Activated effector memory CD4-positive, alpha-beta T cell treated with Interleukin-2 at 50 U/mL for 16 hours (primary cell): ENCODE measurements around the gene MAN2A2.

ENCODE experiments used
- DNase-seq: peaks from one replicate; pipeline ENCODE4 v3.0.0-alpha.2; 2020

The MAN2A2 gene

DNA sequence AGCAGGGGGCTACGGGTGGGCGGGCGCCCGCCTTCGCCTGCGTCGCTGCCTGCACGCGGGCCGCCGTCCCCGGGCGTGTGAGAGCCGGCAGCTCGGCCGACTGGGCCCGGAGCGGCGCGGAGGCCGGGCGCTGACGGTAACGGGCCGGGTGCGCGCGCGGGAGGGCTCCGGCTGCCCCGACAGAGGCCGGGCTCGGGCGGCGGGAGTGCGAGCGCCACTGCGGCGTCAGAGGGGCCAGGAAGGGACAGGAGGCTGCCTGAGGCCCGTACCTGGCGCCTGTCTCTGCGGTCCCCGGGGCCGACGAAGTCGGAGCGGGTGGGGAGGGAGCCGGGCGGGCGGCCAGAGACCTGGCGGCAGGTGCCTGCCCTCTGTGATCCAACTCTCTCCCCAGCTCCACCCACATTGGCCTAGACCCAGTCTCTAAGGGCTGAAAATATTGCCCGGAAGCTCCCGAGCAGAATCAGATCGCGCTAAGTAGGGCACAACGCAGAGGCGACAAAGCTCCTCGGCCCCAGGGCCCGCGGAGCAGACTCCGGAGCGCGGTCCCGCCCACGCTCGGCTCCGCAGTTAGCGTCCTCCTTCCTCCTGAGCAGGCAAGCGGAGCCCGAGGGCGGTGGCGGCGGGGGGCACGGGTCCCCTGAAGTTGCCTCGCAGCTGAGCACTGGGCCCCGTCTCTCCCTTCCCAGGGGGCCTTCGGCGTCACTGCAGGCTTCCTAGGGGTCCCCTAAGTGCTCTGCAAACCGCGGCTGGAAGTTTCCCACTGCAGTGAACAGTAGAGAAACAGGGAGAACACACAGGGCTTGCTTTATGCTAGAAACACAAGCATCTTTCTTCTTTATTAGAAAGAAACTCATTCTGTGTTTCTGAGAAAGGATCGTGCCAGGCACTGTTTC is at the start of gene MAN2A2:
Gene MAN2A2, plus strand, starts transcription at position 463 of the 893 bp plus-strand sequence. CDS start 906 bp downstream, outside the sequence.
- peak; percentile 65 for DNase-seq

DNA sequence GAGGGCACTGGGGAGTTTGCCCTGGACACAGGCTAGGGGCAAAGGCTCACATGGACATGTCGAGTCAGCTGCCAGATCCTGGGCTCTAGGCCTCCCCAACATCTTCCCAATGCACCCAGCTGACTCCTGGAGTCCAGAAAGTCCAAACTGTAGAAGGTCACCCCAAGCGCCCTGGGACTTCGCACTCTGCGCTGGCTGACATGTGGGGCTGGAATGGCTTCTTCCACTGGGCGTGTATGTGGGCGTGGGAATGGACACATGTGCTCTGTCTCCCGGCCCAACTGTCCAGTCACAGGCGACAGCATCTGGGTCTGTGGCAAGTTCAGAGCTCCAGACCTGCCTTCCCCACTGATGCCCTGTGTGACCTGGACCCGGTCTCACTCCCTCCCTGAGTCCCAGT is 48.0 kb upstream of the MAN2A2 start:
- no peak for DNase-seq

GRCh38 chr15:90857337-90857736 is 45.8 kb upstream of the MAN2A2 start:
- DNase-seq: no peak

GRCh38 chr15:90857883-90858443 is 45.1 kb upstream of the MAN2A2 start:
- DNase-seq: no peak

GRCh38 chr15:90859234-90860131 is 43.6 kb upstream of the MAN2A2 start:
- DNase-seq: no peak

- DNase-seq: no peak
Observed at GRCh38 chr15:90860450-90860849, 42.7 kb upstream of the MAN2A2 start.

DNA sequence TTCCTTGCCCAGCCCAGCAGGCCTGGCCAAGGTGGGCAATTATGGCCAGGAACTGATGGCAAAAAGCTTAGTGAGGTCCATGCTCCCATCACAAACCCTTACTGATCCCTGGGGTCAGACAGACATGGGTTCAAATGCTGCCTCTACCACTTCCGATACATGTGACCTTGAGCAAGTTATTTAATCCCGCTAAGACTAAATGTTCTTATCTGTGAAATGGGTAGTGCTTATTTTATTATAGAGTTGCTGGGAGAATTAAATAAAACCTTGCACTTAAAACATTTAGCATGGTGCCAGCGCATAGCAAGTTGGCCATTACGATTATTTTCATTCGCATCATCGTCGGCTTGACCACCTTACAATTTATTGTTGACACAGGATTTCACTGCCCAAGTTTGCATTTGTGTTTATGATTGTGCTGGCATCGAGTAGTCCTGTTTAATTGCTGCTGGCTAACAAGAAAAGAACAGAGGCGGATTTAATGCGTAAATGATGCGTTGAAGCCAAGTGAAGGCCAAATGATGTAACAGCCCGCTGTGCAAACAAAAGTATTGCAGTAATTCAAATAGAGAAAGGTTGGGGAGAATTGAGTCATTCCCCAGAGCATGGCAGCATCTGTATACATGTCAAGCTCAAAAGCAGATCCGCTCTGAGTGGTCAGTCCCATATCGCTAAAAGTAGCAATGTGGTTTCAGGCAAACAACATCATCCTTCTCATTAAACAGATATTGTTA is 42.0 kb upstream of the MAN2A2 start:
- DNase-seq: no peak

DNA sequence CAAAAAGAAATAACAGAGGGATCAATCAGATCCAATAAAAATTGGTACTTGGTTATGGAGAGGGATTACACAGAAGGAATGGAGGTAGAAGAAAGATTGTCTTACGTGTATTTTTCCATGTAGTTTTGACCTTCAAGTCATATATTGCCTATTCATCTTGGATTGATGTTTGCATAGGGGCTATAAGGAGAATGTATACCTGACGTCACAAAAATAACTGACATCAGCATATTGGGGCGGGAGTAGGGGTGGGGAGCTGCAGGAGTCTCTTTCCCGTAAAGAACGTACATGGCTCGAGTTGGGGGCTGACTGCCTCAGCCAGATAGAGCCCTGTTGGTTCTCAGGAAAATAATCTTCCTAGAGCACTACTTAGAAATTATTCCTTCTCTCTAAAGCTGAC is 40.6 kb upstream of the MAN2A2 start:
- DNase-seq: no peak

- DNase-seq: no peak
Observed at GRCh38 chr15:90862964-90863778, 39.9 kb upstream of the MAN2A2 start.

DNA sequence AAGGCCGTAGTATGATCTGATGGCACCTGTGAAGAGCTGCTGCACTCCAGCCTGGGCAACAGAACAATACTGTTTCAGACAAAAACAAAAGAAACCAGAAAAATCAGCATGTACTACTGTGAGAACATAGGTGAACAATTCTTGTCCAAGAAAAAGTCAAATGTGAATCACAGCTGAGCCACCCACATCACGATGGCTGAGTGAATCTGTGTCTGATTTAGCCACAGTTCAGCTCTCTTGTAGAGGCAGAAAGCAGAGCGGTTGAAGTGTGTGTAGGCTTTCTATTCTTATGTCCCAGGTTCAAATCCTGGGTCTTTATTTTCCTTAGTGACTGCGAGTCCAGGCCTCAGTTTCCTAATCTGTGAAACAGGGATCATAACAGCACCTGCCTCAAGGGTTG is 39.1 kb upstream of the MAN2A2 start:
- no peak for DNase-seq

- no peak for DNase-seq
Observed at GRCh38 chr15:90864507-90864906, 38.6 kb upstream of the MAN2A2 start.

- no peak for DNase-seq
Observed at GRCh38 chr15:90865702-90866101, 37.4 kb upstream of the MAN2A2 start.

- DNase-seq: no peak
Observed at GRCh38 chr15:90866161-90866715, 36.9 kb upstream of the MAN2A2 start.

- DNase-seq: no peak
Observed at GRCh38 chr15:90866800-90867199, 36.3 kb upstream of the MAN2A2 start.

DNA sequence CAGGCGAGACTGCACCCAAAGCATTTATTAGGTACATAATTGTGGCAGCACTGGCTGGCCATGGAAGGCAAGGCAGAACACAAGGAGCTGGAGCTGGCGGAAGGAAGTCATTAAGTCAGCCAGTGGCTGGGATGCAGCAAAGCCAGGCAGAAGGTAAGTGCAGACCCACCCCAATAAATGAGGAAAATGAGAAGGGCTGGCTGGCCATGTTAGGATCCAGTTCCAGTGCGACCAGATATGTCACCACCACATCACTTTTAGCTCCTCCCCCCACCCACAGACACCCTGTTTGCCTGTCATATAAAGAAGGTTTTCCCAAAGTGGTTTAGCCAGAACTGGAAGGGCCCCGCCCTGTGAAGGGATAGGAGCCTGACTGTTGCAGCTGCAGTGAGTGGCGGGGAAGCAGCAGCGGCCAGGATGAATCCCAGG is 34.8 kb upstream of the MAN2A2 start, which contains the start of gene FURIN:
Gene FURIN, plus strand, starts transcription at position 328 of the 429 bp plus-strand sequence. CDS start 7,153 bp downstream, outside the sequence.
- no peak for DNase-seq

- DNase-seq: no peak
Observed at GRCh38 chr15:90869140-90869541, 34.0 kb upstream of the MAN2A2 start.

GRCh38 chr15:90869601-90870353 is 33.3 kb upstream of the MAN2A2 start:
- DNase-seq: no peak

- no peak for DNase-seq
Observed at GRCh38 chr15:90870354-90871138, 32.6 kb upstream of the MAN2A2 start.

GRCh38 chr15:90871139-90871715 is 31.9 kb upstream of the MAN2A2 start:
- DNase-seq: no peak
